ENCODE measurements around the gene OTUD6A.

DNA sequence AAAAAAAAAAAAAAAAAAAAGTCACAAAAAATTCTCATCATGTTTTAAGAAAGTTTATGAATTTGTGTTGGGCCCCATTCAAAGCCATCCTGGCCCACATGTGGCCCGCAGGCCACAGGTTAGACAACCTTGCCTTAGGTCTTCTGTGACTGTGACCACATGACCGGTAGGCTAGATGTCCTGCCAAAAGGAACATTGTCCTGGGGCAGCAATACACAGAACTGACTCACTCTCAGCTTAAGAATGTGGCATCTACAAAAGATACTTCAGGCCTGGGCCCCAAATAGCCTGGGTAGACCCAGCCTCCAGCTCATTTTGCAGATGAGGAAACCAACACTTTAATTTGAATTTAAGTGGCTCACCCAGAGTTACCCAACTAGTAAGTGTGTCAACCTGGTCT, 22.5 kb upstream of the OTUD6A start:
- TF ChIP-seq, protein P1, sequence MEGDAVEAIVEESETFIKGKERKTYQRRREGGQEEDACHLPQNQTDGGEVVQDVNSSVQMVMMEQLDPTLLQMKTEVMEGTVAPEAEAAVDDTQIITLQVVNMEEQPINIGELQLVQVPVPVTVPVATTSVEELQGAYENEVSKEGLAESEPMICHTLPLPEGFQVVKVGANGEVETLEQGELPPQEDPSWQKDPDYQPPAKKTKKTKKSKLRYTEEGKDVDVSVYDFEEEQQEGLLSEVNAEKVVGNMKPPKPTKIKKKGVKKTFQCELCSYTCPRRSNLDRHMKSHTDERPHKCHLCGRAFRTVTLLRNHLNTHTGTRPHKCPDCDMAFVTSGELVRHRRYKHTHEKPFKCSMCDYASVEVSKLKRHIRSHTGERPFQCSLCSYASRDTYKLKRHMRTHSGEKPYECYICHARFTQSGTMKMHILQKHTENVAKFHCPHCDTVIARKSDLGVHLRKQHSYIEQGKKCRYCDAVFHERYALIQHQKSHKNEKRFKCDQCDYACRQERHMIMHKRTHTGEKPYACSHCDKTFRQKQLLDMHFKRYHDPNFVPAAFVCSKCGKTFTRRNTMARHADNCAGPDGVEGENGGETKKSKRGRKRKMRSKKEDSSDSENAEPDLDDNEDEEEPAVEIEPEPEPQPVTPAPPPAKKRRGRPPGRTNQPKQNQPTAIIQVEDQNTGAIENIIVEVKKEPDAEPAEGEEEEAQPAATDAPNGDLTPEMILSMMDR (IDR thresholded peaks at IDR 0.05; ENCODE audit: poor library complexity), result no peak
- no peak for TF ChIP-seq EZH2phosphoT487 (IDR thresholded peaks at IDR 0.05; ENCODE audit: low read depth, severe bottlenecking, unreplicated experiment)
- no peak for TF ChIP-seq EZH2 (IDR thresholded peaks at IDR 0.05; ENCODE audit: borderline replicate concordance)

All from hepatocyte (in vitro differentiated cells).